ENCODE results near the gene PLA2G2F.

Gene PLA2G2F

GRCh38 chr1:20187813-20188454, 48.8 kb downstream of the PLA2G2F start:
- Histone ChIP-seq H3K9me3 (ENCODE audit: insufficient read depth, low read length) (no peaks in the 10 kb centered on the region), H3K9ac (ENCODE audit: low read length) (no peak overlapping the region), H2AFZ (ENCODE audit: low read depth, low read length, severe bottlenecking) (no peak overlapping the region), H3K4me3 (ENCODE audit: insufficient read depth, low read length, poor library complexity, severe bottlenecking) (no peak overlapping the region), H3K9me2 (replicated peaks; ENCODE audit: insufficient read depth, low read length) (no peaks in the 10 kb centered on the region), H3K4me2 (ENCODE audit: low read depth, low read length, poor library complexity, severe bottlenecking) (no peak overlapping the region), H3K27ac (ENCODE audit: low read depth, low read length) (no peak overlapping the region), H3K36me3 (ENCODE audit: low read length) (no peaks in the 10 kb centered on the region), H3K27me3 (ENCODE audit: low read length) (no peaks in the 10 kb centered on the region), H3K79me2 (ENCODE audit: insufficient read depth, low read length) (no peaks in the 10 kb centered on the region), H3F3A (ENCODE audit: insufficient read depth) (no peaks in the 10 kb centered on the region), H4K20me1 (ENCODE audit: low read depth, low read length) (no peaks in the 10 kb centered on the region)
- TF ChIP-seq CTCF (IDR thresholded peaks at IDR 0.05; ENCODE audit: insufficient read depth, low read length, poor library complexity, severe bottlenecking) (no peak), EZH2phosphoT487 (conservative IDR thresholded peaks at IDR 0.05; ENCODE audit: low read length) (no peak)

DNA sequence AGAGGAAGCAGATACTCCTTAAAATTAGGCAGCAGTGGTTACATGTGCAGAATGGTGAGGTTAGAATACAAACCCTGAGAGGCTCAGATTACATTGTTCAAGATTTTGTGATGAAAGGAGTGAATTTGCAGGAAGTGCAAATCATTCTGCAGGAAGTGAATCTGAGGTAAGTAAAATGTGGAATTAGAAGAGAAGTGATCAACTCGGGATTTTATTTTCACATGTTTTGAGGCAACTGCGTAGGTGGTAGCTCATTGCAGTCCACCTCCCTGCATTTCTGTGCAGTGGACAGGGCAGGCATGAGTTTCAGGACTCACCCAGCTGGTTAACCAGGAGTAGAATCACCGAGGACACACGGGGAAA, 49.3 kb downstream of the PLA2G2F start:
- Histone ChIP-seq H3K4me3 (ENCODE audit: insufficient read depth, low read length, poor library complexity, severe bottlenecking) (no peak overlapping the region), H3K9me3 (ENCODE audit: insufficient read depth, low read length) (no peaks in the 10 kb centered on the region), H3K36me3 (ENCODE audit: low read length) (no peaks in the 10 kb centered on the region), H3K4me2 (ENCODE audit: low read depth, low read length, poor library complexity, severe bottlenecking) (no peak overlapping the region), H3K9ac (ENCODE audit: low read length) (no peak overlapping the region), H3K27me3 (ENCODE audit: low read length) (no peaks in the 10 kb centered on the region), H3K9me2 (replicated peaks; ENCODE audit: insufficient read depth, low read length) (no peaks in the 10 kb centered on the region), H3K79me2 (ENCODE audit: insufficient read depth, low read length) (no peaks in the 10 kb centered on the region), H3K27ac (ENCODE audit: low read depth, low read length) (no peak overlapping the region), H3F3A (ENCODE audit: insufficient read depth) (no peaks in the 10 kb centered on the region), H4K20me1 (ENCODE audit: low read depth, low read length) (no peaks in the 10 kb centered on the region), H2AFZ (ENCODE audit: low read depth, low read length, severe bottlenecking) (no peak overlapping the region)
- TF ChIP-seq EZH2phosphoT487 (conservative IDR thresholded peaks at IDR 0.05; ENCODE audit: low read length) (no peak), CTCF (IDR thresholded peaks at IDR 0.05; ENCODE audit: insufficient read depth, low read length, poor library complexity, severe bottlenecking) (no peak)

- H3K36me3 ChIP-seq (ENCODE audit: low read length) = no peaks in the 10 kb centered on the region
- H3K27me3 ChIP-seq (ENCODE audit: low read length) = no peaks in the 10 kb centered on the region
- no peak for TF ChIP-seq CTCF (IDR thresholded peaks at IDR 0.05; ENCODE audit: insufficient read depth, low read length, poor library complexity, severe bottlenecking)
- TF ChIP-seq EZH2phosphoT487 (conservative IDR thresholded peaks at IDR 0.05; ENCODE audit: low read length) = no peak
- H3K27ac ChIP-seq (ENCODE audit: low read depth, low read length) = no peak overlapping the region
- H3K4me3 ChIP-seq (ENCODE audit: insufficient read depth, low read length, poor library complexity, severe bottlenecking) = no peak overlapping the region
- H3K9me2 ChIP-seq (replicated peaks; ENCODE audit: insufficient read depth, low read length) = no peaks in the 10 kb centered on the region
- no peak overlapping the region for H2AFZ ChIP-seq (ENCODE audit: low read depth, low read length, severe bottlenecking)
- no peak overlapping the region for H3K9ac ChIP-seq (ENCODE audit: low read length)
- no peaks in the 10 kb centered on the region for H3K79me2 ChIP-seq (ENCODE audit: insufficient read depth, low read length)
- H3K4me2 ChIP-seq (ENCODE audit: low read depth, low read length, poor library complexity, severe bottlenecking) = no peak overlapping the region
- no peaks in the 10 kb centered on the region for H4K20me1 ChIP-seq (ENCODE audit: low read depth, low read length)
- no peaks in the 10 kb centered on the region for H3F3A ChIP-seq (ENCODE audit: insufficient read depth)
- H3K9me3 ChIP-seq (ENCODE audit: insufficient read depth, low read length) = no peaks in the 10 kb centered on the region
These were observed 50.5 kb downstream of the PLA2G2F start for GRCh38 chr1:20189664-20190063.
